Dermis microvascular lymphatic vessel endothelial cell (primary cell): ENCODE results near the gene PDE10A. TPM values are rescaled to one million over a fixed set of nuclear protein-coding genes. Genes with fewer than 3 reads are reported as not detected.

Experiments used
- DNase-seq, 2 donors: peaks; one replicate each; pipeline versions ENCODE4 v3.0.0 to v3.0.0-alpha.2; 2010; ENCODE audit warnings: low read depth in 2 of 2
- total RNA-seq: library from RNA; depleted of rRNA; stranded (reverse); fragments of >200 nt; gene quantifications from 2 replicates; pipeline ENCODE4 v1.2.1, GENCODE V29; 2014

The PDE10A gene
- total RNA-seq, 1 donor from 2014 or later = 8.0 TPM

- DNase-seq = no peak
These were observed 15.4 kb upstream of the PDE10A start for GRCh38 chr6:165678429-165678828.

GRCh38 chr6:165677091-165677490 lies 14.1 kb upstream of the PDE10A start:
- no peak for DNase-seq

GRCh38 chr6:165676435-165677068 lies 13.5 kb upstream of the PDE10A start:
- peak in 1 of 2 donors; percentile 91 for DNase-seq

- no peak for DNase-seq
These were observed 12.1 kb upstream of the PDE10A start for GRCh38 chr6:165675120-165675519.

- peak in 1 of 2 donors; percentile 47 for DNase-seq
These were observed 11.4 kb upstream of the PDE10A start for GRCh38 chr6:165674155-165675029.

- no peak for DNase-seq
These were observed 8.3 kb upstream of the PDE10A start for GRCh38 chr6:165671222-165671768.

GRCh38 chr6:165668951-165669350 lies 5.9 kb upstream of the PDE10A start:
- peak in 1 of 2 donors; percentile 73 for DNase-seq

- no peak for DNase-seq
These were observed 2.3 kb upstream of the PDE10A start for GRCh38 chr6:165665384-165665672.

GRCh38 chr6:165664559-165665383 lies 1.7 kb upstream of the PDE10A start:
- DNase-seq = peak in 1 of 2 donors; percentile 40

- peak in 1 of 2 donors; percentile 50 for DNase-seq
These were observed 906 bp upstream of the PDE10A start for GRCh38 chr6:165663736-165664558.

GRCh38 chr6:165663377-165663735 lies 315 bp upstream of the PDE10A start:
- peak; percentile 30 to 66 for DNase-seq

- DNase-seq = peak in 1 of 2 donors; percentile 37
These were observed 846 bp downstream of the PDE10A start for GRCh38 chr6:165662041-165662748.

- DNase-seq = peak in 1 of 2 donors; percentile 27
These were observed 1.4 kb downstream of the PDE10A start for GRCh38 chr6:165661664-165662025.

- DNase-seq = peak in 1 of 2 donors; percentile 68
These were observed 2.0 kb downstream of the PDE10A start for GRCh38 chr6:165660857-165661663.

GRCh38 chr6:165659945-165660856 lies 2.8 kb downstream of the PDE10A start:
- DNase-seq = peak in 1 of 2 donors; percentile 34

- no peak for DNase-seq
These were observed 4.5 kb downstream of the PDE10A start for GRCh38 chr6:165658395-165659058.

GRCh38 chr6:165657325-165657680 lies 5.7 kb downstream of the PDE10A start:
- no peak for DNase-seq
